Measurements from ENCODE around the gene MAGI3. TPM values are rescaled to one million over a fixed set of nuclear protein-coding genes. Genes with fewer than 3 reads are reported as not detected.
"Not testable (repeated sequence)": the region's sequence is repeated elsewhere in the genome, so short reads cannot be mapped to it uniquely, and the experiment has no call there.

Gene MAGI3
- total RNA-seq, 1 donor, result 7.3 TPM

GRCh38 chr1:113396102-113396501, 5.8 kb downstream of the MAGI3 start:
- TF ChIP-seq CTCF (IDR thresholded peaks at IDR 0.05; ENCODE audit: insufficient read depth, low read depth, low read length), result no peak
- DNase-seq (ENCODE audit: low read depth), result no peak

GRCh38 chr1:113396585-113396984, 6.3 kb downstream of the MAGI3 start:
- no peak overlapping the region for H3K4me3 ChIP-seq (ENCODE audit: low read depth, low read length)
- no peak for TF ChIP-seq CTCF (IDR thresholded peaks at IDR 0.05; ENCODE audit: insufficient read depth, low read depth, low read length)
- DNase-seq (ENCODE audit: low read depth), result peak; percentile 28

More at GRCh38 chr1:113396102-113396501, 5.8 kb downstream of the MAGI3 start:
- H3K4me3 ChIP-seq (ENCODE audit: low read depth, low read length), result no peak overlapping the region

GRCh38 chr1:113399062-113399583, 8.8 kb downstream of the MAGI3 start:
- TF ChIP-seq CTCF (IDR thresholded peaks at IDR 0.05; ENCODE audit: insufficient read depth, low read depth, low read length), result no peak
- no peak overlapping the region for H3K4me3 ChIP-seq (ENCODE audit: low read depth, low read length)
- DNase-seq (ENCODE audit: low read depth), result no peak

- no peak for DNase-seq (ENCODE audit: low read depth)
- H3K4me3 ChIP-seq (ENCODE audit: low read depth, low read length), result no peak overlapping the region
- no peak for TF ChIP-seq CTCF (IDR thresholded peaks at IDR 0.05; ENCODE audit: insufficient read depth, low read depth, low read length)
Observed at GRCh38 chr1:113401067-113401466, 10.8 kb downstream of the MAGI3 start.

GRCh38 chr1:113401728-113402127, 11.4 kb downstream of the MAGI3 start:
- no peak for TF ChIP-seq CTCF (IDR thresholded peaks at IDR 0.05; ENCODE audit: insufficient read depth, low read depth, low read length)
- no peak for DNase-seq (ENCODE audit: low read depth)
- H3K4me3 ChIP-seq (ENCODE audit: low read depth, low read length), result no peak overlapping the region

GRCh38 chr1:113403065-113403464, 12.8 kb downstream of the MAGI3 start:
- TF ChIP-seq CTCF (IDR thresholded peaks at IDR 0.05; ENCODE audit: insufficient read depth, low read depth, low read length), result no peak
- no peak overlapping the region for H3K4me3 ChIP-seq (ENCODE audit: low read depth, low read length)
- DNase-seq (ENCODE audit: low read depth), result no peak

GRCh38 chr1:113405573-113405972, 15.3 kb downstream of the MAGI3 start:
- no peak for DNase-seq (ENCODE audit: low read depth)
- no peak overlapping the region for H3K4me3 ChIP-seq (ENCODE audit: low read depth, low read length)
- TF ChIP-seq CTCF (IDR thresholded peaks at IDR 0.05; ENCODE audit: insufficient read depth, low read depth, low read length), result no peak

GRCh38 chr1:113406149-113406548, 15.8 kb downstream of the MAGI3 start:
- not testable (repeated sequence) for DNase-seq (ENCODE audit: low read depth); H3K4me3 ChIP-seq (ENCODE audit: low read depth, low read length)
